KOPT-K1 (cell line): ENCODE results near the gene FRMD4A.
"Not testable (repeated sequence)": the region's sequence is repeated elsewhere in the genome, so short reads cannot be mapped to it uniquely, and the experiment has no call there.

Source experiments
- H3K27ac ChIP-seq: fragments of 200-600 bp; sonication (generic); 2 replicates; pipeline ENCODE4 v1.5.1; 2016; ENCODE audit warnings: antibody characterized with exemption, mild to moderate bottlenecking, low read depth, low read length; ENCODE audit not compliant: poor library complexity, severe bottlenecking
- H3K36me3 ChIP-seq: fragments of 200-600 bp; sonication (generic); 2 replicates; pipeline ENCODE4 v1.5.1; 2017; ENCODE audit warnings: antibody characterized with exemption, mild to moderate bottlenecking, low read length, moderate library complexity; ENCODE audit not compliant: insufficient read depth
- H3K9me3 ChIP-seq: fragments of 200-600 bp; sonication (generic); 2 replicates; pipeline ENCODE4 v1.5.1; 2017; ENCODE audit warnings: antibody characterized with exemption, low read length, mild to moderate bottlenecking; ENCODE audit not compliant: insufficient read depth, poor library complexity, severe bottlenecking

FRMD4A gene

DNA sequence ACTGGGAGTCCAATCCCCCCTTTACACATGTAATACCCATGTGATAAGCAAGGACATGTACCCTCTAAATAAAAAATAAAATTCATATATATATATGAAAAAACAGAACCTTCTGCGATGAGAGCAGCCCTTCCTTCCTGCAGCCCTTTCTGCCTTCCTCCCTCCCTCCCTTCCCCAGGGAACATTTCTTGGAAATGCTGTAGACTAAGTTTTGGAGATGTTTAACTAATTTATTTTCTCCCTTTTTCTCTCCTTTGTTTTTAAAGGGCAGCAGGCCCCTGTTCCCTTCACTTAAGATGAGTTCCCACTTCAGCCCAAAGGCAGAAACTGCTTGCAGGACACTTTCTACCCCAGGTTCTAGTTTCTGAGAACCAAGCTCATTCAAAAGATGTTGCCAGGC lies 179.2 kb downstream of the FRMD4A start:
- Histone ChIP-seq H3K9me3 (no peaks in the 10 kb centered on the region), H3K36me3 (no peaks in the 10 kb centered on the region), H3K27ac (no peak overlapping the region)

DNA sequence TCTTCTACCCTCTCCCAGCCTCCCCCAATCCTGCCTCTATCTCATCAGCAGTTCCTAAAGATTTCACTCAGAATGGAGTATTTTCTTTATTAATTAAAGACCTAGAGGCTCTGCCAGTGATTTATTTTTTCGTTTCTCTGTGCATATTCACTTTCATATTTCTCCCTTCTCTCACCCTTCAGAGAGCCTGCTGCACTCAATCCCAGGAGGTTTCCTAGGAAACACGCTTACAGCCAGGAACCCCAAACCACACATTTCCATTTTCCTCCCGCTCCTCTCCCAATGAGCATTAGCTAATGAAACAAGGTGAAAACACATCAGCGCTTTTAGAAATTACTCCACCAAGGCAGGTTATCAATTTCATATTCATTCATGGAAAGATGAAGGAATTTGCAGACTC lies 180.2 kb downstream of the FRMD4A start:
- H3K27ac ChIP-seq, result no peak overlapping the region
- no peaks in the 10 kb centered on the region for H3K9me3 ChIP-seq
- H3K36me3 ChIP-seq, result no peaks in the 10 kb centered on the region

DNA sequence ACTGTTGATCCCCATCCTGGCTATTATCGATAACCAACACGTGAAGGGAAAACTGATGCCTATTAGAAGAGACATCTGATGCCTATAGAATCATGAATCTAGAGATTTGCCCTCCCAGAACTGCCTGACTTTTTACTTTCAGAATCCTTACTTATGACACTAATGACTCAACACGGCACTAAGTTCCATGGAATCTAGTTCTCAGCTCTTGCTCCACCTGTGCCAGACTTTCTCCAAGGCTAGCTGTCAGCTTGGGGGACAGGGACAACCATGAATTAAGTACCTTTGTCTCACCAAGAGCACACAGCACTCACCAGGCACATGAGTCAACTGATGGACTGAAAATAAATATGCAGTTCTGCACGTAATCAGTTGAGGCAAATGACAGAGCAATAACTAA lies 184.2 kb downstream of the FRMD4A start:
- Histone ChIP-seq H3K27ac (no peak overlapping the region), H3K9me3 (no peaks in the 10 kb centered on the region), H3K36me3 (no peaks in the 10 kb centered on the region)

DNA sequence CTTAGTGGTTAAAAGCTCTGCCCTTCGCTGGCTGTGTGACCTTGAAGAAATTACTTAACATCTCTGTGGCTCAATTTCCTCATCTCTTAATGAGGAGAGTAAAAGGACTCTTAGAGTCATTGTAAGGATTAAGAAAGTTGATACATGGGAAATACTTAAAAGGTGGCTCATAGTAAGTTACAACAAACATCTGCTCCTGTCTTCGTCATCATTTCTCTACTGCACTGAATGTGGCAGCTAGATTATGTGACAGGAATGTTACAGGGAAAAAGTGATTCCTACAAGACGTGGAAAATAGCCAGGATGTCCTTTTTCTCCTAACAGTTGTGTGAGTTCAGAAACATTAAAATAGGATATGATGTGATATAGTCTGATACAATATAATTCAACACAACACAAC lies 184.7 kb downstream of the FRMD4A start:
- Histone ChIP-seq H3K36me3 (no peaks in the 10 kb centered on the region), H3K27ac (no peak overlapping the region), H3K9me3 (no peaks in the 10 kb centered on the region)

DNA sequence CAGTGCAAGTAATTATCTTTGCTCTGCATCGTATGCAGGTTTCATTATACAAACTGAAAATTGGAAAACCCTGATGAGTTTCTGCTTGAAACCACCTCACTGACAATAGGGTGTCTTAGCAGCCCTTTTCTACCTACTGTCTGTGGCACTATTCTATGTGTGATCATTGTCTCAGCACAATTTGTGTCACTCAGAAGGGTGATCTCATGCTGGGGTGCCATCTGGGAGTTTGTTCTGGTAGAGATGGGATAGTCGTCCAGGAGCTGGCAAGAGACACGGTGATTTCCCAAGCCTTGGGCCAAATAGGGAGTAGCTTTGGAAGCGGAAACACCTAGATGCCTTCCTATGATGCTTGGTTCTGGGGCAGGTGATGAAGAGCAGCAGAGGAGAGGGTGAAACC lies 186.3 kb downstream of the FRMD4A start:
- no peak overlapping the region for H3K27ac ChIP-seq

DNA sequence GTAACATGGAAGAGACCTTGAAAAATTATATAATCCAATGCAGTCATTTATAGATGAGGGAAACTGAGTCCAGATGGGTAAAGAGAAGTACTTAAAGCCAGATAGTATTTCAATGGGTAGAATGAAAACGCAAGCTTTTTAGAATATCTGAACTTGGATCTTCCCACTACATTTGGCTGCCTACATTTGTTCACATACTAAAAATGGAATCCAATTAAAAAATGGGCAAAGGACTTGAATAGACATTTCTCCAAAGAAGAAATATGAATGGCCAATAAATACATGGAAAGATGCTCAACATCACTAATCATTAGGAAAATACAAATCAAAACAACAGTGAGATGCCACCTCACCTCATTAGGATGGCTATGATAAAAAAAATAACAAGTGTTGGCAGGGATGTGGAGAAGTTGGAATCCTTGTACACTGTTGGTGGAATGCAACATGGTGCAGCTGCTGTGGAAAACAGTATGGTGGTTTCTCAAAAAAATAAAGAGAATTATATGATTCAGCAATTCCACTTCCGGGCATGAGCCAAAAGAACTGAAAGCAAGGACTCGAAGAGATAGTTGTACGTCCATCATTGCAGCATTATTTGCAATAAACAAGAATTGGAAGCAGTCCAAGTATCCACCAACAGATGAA lies 188.0 kb downstream of the FRMD4A start:
- Histone ChIP-seq H3K36me3 (no peaks in the 10 kb centered on the region), H3K9me3 (no peaks in the 10 kb centered on the region), H3K27ac (no peak overlapping the region)

More for the DNA sequence above, 186.3 kb downstream of the FRMD4A start:
- no peaks in the 10 kb centered on the region for H3K9me3 ChIP-seq
- H3K36me3 ChIP-seq, result no peaks in the 10 kb centered on the region

DNA sequence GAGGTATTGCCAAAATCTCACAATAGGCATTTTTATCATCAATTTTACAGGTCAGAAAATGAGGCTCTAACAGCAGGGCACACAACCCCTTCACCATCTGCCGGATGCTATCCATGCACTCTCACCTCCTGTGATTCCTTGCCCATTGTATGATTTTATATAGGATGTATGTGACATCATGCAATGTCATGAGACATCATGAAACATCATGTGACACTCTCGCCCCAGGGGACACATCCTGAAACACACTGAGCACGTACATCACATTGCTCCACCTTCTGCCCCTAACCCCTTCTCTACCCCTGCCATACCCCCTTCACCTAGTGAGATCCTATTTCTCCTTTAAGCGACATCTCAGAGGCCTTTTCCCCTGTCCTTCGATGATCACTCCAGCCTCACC lies 189.4 kb downstream of the FRMD4A start:
- no peak overlapping the region for H3K27ac ChIP-seq
- no peaks in the 10 kb centered on the region for H3K36me3 ChIP-seq
- no peaks in the 10 kb centered on the region for H3K9me3 ChIP-seq

DNA sequence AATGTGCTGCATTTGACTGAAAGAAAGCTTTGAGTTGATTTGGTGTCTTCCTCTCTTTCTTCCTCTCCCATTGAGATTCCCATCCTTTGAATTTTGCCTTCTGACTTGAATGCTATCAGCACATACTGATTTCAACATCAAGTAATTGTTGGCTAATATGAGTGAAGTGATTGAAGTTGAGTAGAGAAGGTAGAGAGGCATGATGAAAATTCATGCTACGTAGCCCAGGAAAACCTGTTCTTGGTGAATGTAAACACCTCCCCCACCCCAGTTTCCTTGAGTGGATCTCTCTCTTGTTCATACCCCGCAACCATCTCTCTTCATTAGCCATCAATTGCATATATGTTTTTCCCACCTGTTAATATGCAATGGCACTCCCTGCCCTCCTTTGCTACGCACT lies 193.3 kb downstream of the FRMD4A start:
- H3K9me3 ChIP-seq, result no peaks in the 10 kb centered on the region
- no peaks in the 10 kb centered on the region for H3K36me3 ChIP-seq
- H3K27ac ChIP-seq, result no peak overlapping the region

DNA sequence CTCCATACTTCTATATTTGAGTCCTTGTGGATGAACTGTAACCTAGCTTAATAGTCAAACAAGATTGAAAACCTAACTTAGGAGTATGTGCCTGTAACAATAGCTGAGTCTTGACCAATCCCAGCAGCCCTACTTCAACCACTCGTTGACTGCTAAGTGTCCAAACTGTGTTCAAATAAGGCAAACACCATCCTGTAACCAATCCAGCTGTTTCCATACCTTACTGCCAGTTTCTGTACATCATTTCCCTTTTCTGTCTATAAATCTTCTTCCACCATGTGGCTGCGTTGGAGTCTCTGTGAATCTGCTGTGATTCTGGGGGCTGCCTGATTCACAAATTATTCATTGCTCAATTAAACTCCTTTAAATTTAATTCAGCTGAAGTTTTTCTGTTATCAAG lies 195.5 kb downstream of the FRMD4A start:
- H3K27ac ChIP-seq, result not testable (repeated sequence)

DNA sequence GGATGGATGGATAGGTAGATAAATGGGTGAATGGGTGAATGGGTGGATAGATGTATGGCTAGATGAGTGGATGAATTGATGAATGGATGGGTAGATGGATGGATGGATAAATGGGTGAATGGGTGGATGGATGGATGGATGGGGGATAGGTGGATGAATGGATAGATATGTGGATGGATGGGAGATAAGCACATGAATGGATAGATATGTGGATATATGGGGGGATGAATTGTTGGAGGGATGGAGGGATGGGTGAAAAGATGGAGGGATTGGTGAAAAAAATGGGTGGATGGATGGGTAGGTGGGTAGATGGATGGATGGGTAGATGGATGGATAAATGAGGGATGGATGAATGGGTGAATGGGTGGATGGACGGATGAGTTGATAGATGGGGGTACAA lies 196.4 kb downstream of the FRMD4A start:
- no peak overlapping the region for H3K27ac ChIP-seq

More for the DNA sequence above, 195.5 kb downstream of the FRMD4A start:
- not testable (repeated sequence) for H3K9me3 ChIP-seq, H3K36me3 ChIP-seq

DNA sequence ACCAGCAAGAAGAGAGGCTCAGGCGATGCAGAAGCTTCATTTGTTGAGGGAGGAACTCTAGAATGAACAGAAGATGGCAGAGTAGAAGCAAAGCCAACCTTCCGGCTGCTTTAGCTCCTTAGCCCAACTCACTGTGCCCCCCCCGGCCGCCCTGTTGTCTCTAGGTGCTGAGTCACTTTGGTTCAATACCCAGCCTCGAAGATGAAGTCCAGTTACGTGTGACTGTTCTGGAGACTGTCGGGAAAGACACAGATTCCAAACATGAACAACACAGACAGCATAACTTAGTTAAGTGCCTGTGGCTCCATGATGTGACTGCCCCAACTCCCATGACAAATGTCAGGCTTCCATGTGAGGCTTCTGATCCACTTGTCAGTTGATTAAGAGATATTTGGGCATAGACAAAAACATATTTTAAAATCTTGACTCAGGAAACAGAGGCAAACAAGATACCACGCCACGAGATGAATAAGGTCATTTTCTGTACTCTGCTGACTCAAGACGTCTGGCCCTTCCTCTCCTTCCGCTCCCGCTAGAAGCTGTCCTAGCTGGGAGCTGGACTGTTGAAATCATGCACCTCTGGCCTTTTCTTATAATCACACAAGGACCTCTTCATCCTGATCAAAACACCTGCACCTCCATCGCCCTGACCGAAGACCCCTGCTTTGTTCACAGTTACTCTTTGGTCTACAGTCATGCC lies 199.3 kb downstream of the FRMD4A start:
- Histone ChIP-seq H3K36me3 (no peaks in the 10 kb centered on the region), H3K27ac (no peak overlapping the region), H3K9me3 (no peaks in the 10 kb centered on the region)

More for the DNA sequence above, 196.4 kb downstream of the FRMD4A start:
- H3K36me3 ChIP-seq, result no peaks in the 10 kb centered on the region
- H3K9me3 ChIP-seq, result no peaks in the 10 kb centered on the region

DNA sequence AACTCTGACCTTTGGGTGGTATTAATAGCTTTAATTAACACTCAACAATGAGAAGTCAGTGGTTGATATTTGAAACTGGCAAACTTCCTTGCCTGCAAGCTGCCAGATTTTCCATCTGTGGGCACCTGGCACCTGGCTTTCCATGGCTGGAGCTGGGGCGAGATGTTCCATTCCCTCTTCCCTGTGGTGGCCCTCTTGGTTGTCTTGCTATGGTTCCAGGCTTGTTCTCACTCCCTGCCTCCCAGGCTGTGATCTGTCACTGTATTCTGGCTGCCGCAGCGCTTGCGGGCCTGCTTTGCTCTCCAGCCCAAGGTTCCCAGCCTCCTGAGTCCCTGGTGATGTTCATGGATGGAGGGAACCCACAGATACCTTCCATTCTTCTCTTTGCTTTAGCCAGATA lies 201.0 kb downstream of the FRMD4A start:
- Histone ChIP-seq H3K27ac (no peak overlapping the region), H3K36me3 (no peaks in the 10 kb centered on the region), H3K9me3 (no peaks in the 10 kb centered on the region)

DNA sequence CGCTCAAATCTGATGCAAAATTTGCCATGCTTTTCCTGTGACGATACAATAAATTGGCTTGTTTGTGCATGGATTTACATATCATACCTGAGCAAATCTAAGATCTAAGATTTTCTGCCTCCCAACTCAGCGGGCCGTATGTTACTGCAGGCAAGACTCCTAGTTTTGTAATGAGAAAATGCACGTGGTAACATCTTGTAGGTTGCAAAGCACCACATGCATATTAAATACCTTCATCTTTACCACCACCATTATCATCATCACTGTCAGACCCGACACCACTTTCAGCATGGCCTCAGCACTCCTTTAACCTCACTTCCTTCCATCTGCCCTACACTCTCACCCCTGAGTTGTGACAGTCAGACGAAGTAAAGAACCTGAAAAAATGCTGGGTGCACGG lies 202.2 kb downstream of the FRMD4A start:
- H3K9me3 ChIP-seq, result no peaks in the 10 kb centered on the region
- no peak overlapping the region for H3K27ac ChIP-seq
- no peaks in the 10 kb centered on the region for H3K36me3 ChIP-seq

DNA sequence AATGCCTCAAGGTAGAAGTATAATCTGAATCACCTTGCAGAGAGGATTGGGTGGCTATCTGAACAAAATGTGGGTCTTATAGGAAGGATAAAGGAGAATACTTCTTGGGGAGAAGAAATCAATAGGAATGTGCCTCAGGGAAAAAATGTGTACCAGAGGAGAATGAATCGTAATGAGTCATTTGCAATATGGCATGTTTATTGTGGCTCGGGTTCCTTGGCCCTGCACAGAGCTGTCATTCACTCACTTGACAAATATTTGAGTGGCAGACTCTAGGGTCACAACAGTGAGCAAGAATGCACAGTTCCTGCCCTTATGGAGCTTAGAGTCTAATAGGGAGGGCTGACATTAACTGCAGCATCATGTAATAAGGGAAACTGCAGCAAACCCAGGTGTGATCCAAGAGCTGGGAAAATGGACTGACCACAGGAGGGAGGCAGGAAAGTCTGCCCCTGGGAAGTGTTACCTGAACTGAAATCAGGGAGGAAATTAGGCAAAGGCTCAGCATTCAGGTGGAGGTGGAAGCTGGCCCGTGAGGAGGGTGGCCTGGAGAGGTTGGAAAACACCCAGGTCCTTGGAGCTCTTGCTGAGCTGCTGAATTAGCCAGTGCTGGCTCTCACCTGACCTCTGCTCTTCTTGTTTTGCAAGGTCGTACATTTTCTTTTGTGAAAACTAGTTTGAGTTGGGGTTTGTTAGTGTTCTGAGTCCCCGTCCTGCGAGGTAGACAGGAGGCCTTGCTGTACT lies 203.9 kb downstream of the FRMD4A start:
- H3K36me3 ChIP-seq, result no peaks in the 10 kb centered on the region
- H3K9me3 ChIP-seq, result no peaks in the 10 kb centered on the region
- no peak overlapping the region for H3K27ac ChIP-seq

DNA sequence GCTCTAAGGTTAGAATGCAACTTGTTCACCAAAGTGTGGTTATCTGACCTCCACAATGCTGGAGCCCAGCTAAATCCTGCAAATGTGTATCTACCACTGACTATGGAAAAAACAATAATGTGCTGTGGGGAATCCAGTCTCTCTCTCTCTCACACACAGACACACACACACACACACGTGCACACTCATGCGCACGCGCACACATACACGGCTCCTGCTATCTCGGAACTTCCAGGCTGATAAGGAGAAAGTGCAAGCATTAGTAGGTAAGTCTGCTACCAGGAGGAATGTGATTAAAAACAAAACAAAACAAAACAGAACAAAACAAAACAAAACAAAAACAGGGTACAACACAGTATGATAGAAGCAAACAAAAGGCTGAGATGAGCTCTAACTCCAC lies 205.2 kb downstream of the FRMD4A start:
- Histone ChIP-seq H3K36me3 (no peaks in the 10 kb centered on the region), H3K9me3 (no peaks in the 10 kb centered on the region), H3K27ac (no peak overlapping the region)
